Left lobe of liver (tissue), 2 donors: ENCODE results near the gene PARP16. TPM values are rescaled to one million over a fixed set of nuclear protein-coding genes. Genes with fewer than 3 reads are reported as not detected.
"Not testable (repeated sequence)": the region's sequence is repeated elsewhere in the genome, so short reads cannot be mapped to it uniquely, and the experiment has no call there.

Experiments
- ATAC-seq: fragments of 200-7000 bp; cut with Tn5 transposase; one replicate; pipeline ENCODE4 v1.9.1; 2020; ENCODE audit warnings: mild to moderate bottlenecking, moderate library complexity
- DNase-seq: peaks from one replicate; pipeline ENCODE4 v3.0.0-alpha.2; 2020; ENCODE audit warnings: low spot score
- total RNA-seq: library from RNA; stranded (reverse); gene quantifications from one replicate; pipeline ENCODE4 v1.2.1, GENCODE V29; 2021
- donor health status: DM: no; HTN: no; CAD: no; lungs with moderate emphysema.
- donor health status: DM: no; HTN: yes; CAD: no.

Gene PARP16
- total RNA-seq, 1 donor from 2014 or later: 9.8 TPM

GRCh38 chr15:65246026-65246714, 40.5 kb downstream of the PARP16 start:
- ATAC-seq (no peak), DNase-seq (no peak)

GRCh38 chr15:65245096-65245856, 41.4 kb downstream of the PARP16 start:
- ATAC-seq (peak; percentile 43), DNase-seq (no peak)

DNA sequence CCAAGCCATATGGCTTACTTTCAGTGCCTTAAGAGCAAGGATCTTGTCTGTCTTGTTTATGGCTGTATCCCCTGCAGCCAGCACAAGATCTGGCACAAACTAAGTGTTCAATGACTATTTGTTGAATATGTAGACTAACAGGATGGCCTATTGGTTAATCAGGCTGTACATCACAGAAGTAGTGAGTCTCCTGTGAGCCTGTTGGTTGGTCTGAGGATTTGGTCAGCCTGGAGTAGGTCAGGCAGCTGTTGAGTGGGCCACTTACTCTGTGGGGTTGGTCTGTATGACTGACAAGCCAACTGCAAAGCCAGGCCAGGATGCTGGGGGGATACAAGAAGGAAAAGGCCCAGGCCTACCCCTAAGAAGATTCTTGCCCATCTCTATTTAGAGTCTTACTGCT, 42.0 kb downstream of the PARP16 start:
- DNase-seq (no peak), ATAC-seq (no peak)

GRCh38 chr15:65236443-65236842, 50.2 kb downstream of the PARP16 start:
- DNase-seq, ATAC-seq: not testable (repeated sequence)

- DNase-seq (no peak), ATAC-seq (no peak)
Measured at GRCh38 chr15:65233696-65234095, 53.0 kb downstream of the PARP16 start.

GRCh38 chr15:65232520-65232919, 54.2 kb downstream of the PARP16 start:
- DNase-seq (no peak), ATAC-seq (no peak)

- DNase-seq (no peak), ATAC-seq (no peak)
Measured at GRCh38 chr15:65231306-65231705, 55.4 kb downstream of the PARP16 start.

GRCh38 chr15:65226901-65227300, 59.8 kb downstream of the PARP16 start:
- DNase-seq, ATAC-seq: not testable (repeated sequence)

- ATAC-seq: no peak
- no peak for DNase-seq
Measured at GRCh38 chr15:65226221-65226620, 60.5 kb downstream of the PARP16 start.

- ATAC-seq (no peak), DNase-seq (no peak)
Measured at GRCh38 chr15:65223996-65224395, 62.7 kb downstream of the PARP16 start.

DNA sequence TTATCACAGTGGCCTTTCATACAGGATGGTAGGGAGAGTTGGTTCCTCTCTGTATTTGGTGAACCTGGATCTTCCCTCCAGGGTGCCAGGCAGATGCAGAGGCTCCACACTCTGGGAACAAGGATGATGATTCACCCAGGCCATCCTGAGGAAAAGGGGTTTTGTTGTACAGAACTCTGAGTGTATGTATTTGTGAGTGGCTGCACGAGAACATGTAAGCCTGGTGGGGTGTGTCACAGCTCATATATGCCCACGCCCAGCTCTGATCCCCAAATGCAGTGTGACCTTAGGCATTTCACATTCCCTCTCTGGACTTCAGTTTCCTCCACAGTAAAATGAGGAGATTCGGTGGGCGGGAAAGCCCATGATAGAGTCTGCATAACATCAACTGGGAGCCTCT, 63.8 kb downstream of the PARP16 start:
- DNase-seq: no peak
- ATAC-seq: no peak

- ATAC-seq: peak; percentile 59
Measured at GRCh38 chr15:65221697-65222096, 65.0 kb downstream of the PARP16 start.

GRCh38 chr15:65219137-65219536, 67.5 kb downstream of the PARP16 start:
- no peak for ATAC-seq
- no peak for DNase-seq

More at GRCh38 chr15:65221697-65222096, 65.0 kb downstream of the PARP16 start:
- no peak for DNase-seq

DNA sequence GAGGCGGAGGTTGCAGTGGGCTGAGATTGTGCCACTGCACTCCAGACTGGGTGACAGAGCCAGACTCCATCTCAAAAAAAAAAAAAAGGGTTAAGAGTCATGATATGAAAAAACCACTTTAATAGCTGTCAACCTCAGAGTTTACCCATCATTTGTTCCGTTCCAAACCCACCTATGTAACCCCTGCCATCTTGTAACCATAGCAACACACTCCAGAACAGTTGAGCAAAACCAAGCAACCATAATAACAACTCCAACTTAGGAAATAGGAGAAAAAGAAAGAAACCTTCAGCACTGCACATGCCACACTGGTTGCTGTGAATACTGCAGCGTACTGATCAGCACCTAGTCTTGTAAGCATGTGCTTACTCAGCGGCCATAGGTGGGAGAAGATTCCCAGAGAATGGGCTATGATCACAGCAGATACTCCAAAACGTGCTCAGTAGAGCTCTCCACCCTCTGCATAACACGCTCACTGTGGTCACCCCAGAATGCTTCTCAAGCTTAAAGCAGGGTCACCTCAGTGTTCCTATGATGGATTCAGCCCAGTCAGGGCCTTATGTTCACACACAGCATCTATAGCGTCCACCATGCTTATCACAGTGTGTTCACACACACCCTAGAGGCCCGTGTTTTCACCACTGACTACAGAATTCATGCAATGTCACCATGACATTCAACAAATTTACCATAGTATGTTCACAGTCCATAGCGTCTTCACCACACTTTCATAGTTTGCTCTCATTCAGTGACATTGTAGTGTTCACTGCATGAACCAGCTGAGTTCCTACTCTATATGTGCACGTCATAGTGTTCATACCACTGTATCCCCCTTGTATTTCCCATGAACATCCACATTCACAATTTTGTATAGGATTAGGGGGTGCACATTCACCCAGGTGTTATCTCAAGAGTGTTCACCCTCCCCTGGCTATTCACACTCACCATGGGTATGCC, 68.9 kb downstream of the PARP16 start:
- DNase-seq (no peak), ATAC-seq (no peak)

GRCh38 chr15:65215496-65215895, 71.2 kb downstream of the PARP16 start:
- ATAC-seq (no peak), DNase-seq (no peak)

DNA sequence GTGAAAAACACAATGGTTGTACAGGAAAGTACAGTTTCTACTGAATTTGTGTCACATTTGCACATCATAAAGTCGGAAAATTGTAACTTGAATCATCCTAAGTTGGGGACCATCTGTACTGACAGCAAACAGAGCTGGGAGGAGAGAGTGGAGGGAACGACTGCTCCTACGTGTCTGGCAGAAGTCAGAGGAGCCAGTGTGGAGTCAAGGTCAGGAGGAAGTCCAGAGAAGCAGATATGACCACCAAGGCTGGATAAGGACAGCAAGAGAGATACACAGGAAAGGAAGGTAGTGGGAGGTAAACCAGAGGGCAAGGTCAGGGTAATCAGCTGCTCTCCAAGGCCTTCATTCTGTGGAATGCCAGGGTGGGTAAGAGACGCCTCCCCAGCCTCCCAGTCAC, 72.7 kb downstream of the PARP16 start:
- no peak for ATAC-seq
- no peak for DNase-seq

DNA sequence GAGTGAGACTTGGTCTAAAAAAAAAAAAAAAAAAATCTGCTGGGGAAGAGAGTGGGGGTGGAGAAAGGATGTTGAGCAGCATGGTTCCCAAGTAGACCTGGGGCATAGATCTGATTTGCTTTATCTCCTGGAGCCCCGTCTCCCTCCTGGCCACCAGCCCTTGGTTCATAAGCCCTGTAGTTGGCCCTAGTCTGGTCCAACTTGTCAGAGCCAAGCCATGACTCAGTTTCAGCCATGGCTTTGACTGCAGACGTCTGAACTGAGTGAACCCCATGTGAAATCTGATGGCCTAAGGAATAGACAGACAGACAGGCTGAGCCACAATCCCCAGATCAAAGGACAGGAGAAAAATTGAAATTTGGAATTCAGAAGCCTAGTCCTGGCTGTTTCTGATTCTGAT, 73.4 kb downstream of the PARP16 start:
- ATAC-seq: no peak

GRCh38 chr15:65212097-65212496, 74.6 kb downstream of the PARP16 start:
- peak; percentile 22 for ATAC-seq
- no peak for DNase-seq

More for the DNA sequence above, 73.4 kb downstream of the PARP16 start:
- DNase-seq: no peak

- DNase-seq (no peak), ATAC-seq (peak; percentile 16)
Measured at GRCh38 chr15:65211482-65211982, 75.2 kb downstream of the PARP16 start.

- no peak for DNase-seq
Measured at GRCh38 chr15:65210770-65211481, 75.8 kb downstream of the PARP16 start, which contains the start of gene CILP. Gene CILP, minus strand, starts transcription at chr15:65211473. Its CDS starts 1,718 bp downstream, at chr15:65209755.

More at GRCh38 chr15:65210770-65211481, 75.8 kb downstream of the PARP16 start, which contains the start of gene CILP:
- ATAC-seq: no peak
